Measurements from ENCODE around the gene FRAS1.

DNA sequence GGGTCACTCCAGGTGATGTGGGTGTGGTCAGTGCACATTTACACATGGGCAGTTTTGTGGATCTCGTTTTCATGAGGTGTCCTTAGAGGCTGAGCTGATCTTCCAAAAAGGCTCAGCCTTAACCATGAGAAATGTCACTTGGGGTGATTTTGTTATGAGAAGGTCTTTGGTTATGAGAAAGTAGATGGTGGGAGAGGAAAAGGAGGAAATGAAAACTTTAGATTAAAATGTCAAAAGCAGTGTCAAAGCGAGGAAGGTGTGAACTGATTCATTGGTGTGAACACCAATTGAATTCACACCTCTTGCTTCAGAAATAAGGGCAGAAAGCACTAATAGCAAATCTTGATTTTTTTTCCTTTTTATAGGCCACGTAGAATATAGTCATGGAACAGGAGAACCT is 394.3 kb downstream of the FRAS1 start:
- TF ChIP-seq GATA2 (CRISPR knock-in tag; IDR thresholded peaks at IDR 0.05) (no peak), ZNF644 (tag; IDR thresholded peaks at IDR 0.05; ENCODE audit: low read depth) (no peak), ZNF707 (CRISPR knock-in tag; conservative IDR thresholded peaks at IDR 0.05) (no peak), TCF3 (CRISPR knock-in tag; IDR thresholded peaks at IDR 0.05) (no peak), KLF10 (CRISPR knock-in tag; IDR thresholded peaks at IDR 0.05) (no peak), PHF8 (IDR thresholded peaks at IDR 0.05; ENCODE audit: borderline replicate concordance, low read length) (no peak), EHMT2 (IDR thresholded peaks at IDR 0.05) (no peak)
- TF ChIP-seq, protein P1, sequence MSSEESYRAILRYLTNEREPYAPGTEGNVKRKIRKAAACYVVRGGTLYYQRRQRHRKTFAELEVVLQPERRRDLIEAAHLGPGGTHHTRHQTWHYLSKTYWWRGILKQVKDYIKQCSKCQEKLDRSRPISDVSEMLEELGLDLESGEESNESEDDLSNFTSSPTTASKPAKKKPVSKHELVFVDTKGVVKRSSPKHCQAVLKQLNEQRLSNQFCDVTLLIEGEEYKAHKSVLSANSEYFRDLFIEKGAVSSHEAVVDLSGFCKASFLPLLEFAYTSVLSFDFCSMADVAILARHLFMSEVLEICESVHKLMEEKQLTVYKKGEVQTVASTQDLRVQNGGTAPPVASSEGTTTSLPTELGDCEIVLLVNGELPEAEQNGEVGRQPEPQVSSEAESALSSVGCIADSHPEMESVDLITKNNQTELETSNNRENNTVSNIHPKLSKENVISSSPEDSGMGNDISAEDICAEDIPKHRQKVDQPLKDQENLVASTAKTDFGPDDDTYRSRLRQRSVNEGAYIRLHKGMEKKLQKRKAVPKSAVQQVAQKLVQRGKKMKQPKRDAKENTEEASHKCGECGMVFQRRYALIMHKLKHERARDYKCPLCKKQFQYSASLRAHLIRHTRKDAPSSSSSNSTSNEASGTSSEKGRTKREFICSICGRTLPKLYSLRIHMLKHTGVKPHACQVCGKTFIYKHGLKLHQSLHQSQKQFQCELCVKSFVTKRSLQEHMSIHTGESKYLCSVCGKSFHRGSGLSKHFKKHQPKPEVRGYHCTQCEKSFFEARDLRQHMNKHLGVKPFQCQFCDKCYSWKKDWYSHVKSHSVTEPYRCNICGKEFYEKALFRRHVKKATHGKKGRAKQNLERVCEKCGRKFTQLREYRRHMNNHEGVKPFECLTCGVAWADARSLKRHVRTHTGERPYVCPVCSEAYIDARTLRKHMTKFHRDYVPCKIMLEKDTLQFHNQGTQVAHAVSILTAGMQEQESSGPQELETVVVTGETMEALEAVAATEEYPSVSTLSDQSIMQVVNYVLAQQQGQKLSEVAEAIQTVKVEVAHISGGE (CRISPR knock-in tag; IDR thresholded peaks at IDR 0.05), result no peak
